Ecto neural progenitor cell (in vitro differentiated cells): ENCODE results near the gene SYT14.
"Not testable (repeated sequence)": the region's sequence is repeated elsewhere in the genome, so short reads cannot be mapped to it uniquely, and the experiment has no call there.

Experiments used
- DNase-seq: peaks from one replicate; pipeline ENCODE4 v3.0.0-alpha.2; 2018; ENCODE audit warnings: low spot score

Gene SYT14

DNA sequence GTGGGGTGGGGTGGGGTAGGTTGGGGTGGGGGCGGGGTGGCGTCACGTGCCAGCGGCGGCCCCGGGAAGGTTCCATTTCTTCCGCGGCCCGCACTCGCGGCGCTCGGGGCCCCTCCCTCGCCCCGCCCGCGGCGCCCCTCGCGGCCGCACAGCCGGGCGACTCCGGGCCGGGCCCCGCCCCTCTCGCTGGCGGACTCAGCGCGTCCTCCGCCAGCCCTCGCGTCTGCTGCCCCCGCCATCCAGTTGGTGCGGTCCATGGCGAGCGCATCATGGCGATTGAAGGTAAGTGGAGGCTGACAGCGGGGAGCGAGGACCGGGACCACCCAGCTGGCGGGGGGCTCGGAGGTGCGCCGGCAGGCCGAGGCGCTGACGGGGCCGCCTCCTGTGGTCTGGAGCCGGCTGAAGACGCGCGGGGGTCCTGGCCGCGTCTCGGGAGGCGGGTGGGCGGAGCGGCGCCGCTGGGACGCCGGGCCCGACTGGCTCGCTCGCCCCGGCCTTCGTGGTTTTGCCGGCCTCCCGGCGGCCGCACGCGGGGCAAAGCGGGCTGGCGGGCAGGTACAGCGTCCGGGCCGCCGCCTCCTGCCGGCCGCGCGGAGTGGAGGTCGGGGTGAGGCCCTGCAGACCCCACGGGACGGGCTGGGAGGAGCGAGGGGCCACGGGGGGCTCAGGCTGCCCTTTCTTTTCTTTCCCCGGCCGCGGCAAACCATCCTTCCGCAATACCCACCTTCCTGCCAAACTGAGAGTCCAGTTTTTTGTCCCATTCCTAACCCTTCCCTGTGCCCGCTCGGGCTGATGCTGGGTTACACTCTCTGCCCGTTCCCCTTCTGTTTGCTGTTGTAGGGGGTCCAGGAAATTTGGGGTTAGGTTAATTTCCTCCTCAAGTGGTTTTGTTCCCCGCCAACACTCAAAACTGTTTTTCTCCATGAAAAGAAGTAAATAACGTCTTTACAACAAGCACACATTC lies at the start of gene SYT14:
TSS of gene SYT14 (plus strand) at position 222 of the 964 bp plus-strand sequence. CDS start at position 270, 48 bp downstream.
- DNase-seq: peak; percentile 86

DNA sequence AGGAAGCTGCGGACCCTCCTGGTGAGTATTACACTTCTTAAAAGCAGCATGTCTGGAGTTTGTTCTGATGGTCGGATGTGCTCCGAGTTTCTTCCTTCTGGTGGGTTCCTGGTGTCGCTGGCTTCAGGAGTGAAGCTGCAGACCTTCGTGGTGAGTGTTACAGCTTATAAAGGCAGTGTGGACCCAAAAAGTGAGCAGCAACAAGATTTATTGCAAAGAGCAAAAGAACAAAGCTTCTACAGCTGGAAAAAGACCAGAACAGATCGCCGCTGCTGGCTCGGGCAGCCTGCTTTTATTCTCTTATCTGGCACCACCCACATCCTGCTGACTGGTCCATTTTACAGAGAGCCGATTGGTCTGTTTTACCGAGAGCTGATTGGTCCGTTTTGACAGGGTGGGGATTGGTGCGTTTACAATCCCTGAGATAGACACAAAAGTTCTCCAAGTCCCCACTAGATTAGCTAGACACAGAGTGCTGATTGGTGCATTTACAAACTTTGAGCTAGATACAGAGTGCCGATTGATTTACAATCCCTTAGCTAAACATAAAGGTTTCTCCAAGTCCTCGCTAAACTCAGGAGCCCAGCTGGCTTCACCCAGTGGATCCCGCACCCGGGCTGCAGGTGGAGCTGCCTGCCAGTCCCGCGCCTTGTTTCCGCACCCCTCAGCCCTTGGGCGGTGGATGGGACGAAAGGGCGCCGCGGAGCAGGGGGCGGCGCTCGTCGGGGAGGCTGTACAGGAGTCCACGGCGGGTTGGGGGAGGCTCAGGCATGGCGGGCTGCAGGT lies 49.5 kb upstream of the SYT14 start:
- not testable (repeated sequence) for DNase-seq

DNA sequence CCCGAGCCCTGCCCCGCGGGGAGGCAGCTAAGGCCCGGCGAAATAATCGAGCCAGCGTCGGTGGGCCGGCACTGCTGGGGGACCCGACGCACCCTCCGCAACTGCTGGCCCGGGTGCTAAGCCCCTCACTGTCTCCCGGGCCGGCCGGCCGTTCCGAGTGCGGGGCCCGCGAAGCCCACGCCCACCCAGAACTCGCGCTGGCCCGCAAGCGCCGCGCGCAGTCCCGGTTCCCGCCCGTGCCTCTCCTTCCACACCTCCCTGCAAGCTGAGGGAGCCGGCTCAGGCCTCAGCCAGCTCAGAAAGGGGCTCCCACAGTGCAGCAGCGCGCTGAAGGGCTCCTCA lies 49.0 kb upstream of the SYT14 start:
- DNase-seq: no peak

DNA sequence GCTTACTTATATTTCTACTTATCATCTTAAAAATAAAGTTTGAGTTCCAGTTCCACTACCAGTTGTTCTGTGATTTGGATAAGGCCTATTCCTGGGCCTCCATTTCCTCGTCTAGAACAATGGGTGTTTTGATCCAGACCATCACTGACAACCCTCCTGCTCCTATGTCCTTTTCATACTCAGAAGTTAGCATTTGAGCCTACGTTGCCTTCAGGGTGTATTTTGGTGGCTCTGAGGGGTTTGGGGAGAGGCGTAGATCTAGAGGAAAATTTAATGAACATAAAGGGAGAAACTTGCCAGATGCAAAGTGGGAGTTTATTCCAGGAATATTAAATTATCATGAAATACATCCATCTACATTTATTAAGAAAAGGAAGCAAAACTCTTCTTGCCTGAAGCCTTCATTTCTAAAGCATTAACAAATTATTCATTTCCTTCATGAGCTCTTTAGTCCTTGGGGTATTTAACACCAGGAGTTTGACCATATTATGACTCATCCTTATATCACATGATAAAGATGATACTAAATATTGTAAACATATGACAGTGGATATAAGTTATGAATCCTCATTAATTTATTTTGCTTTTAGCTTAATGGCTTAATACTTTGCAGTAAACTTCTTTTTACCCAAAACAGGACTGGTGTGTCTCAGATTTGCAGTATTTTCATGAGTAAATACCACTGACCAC lies 47.2 kb upstream of the SYT14 start:
- no peak for DNase-seq

DNA sequence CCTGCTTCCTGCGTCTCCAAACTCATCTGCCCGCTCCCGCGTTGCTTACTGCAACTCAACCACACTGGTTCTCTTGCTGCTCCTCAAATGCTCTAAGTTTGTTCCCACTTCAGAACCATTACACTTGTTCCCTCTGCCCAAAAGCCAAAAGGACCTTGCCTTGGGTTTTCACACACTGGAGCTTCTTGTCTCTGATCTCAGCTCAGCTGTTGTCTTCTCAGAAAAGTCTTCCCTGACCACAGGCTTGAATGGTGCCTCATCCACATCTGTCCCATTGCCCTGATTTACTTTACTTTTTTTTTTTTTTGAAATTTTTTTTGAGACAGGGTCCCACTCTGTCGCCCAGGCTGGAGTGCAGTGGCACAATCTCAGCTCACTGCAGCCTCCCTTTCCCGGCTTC lies 44.3 kb upstream of the SYT14 start:
- no peak for DNase-seq

DNA sequence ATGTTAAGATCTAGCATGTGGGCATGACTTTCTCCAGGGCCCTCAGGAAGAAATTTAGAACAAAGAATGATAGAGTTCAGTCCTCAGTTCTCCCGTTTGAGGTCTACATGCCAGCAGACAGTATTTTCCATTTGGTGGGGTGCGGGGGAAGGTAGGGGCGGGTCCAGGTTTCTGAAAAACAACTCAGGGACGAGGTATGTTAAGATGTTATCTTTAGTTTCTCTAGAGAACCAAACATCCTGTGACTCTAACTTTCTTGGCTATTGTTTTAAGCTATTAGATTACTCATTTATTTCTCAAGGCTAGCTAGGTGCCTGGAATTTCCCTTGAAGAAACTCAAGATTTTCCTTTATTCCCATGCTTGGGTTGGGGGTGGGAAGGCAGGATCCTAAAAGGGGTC lies 42.3 kb upstream of the SYT14 start:
- DNase-seq: no peak

DNA sequence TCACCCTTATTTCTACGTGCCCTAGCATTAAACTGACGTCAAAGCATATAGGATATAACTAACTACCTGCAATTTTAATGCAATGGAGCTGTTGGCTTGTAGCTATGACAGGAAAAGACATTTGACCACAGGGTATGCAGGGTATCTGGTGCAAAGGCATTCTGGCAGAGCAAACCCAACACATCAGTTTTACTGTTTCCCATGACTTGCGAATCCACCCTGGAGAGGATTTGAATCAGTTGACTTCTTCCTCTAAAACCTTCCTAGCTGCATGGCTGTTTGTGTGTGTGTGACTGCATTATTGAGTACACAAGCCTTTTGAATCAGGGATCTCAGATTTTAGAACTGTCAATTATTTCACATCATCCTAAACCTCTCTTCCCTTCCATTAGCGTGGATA lies 41.7 kb upstream of the SYT14 start:
- no peak for DNase-seq

DNA sequence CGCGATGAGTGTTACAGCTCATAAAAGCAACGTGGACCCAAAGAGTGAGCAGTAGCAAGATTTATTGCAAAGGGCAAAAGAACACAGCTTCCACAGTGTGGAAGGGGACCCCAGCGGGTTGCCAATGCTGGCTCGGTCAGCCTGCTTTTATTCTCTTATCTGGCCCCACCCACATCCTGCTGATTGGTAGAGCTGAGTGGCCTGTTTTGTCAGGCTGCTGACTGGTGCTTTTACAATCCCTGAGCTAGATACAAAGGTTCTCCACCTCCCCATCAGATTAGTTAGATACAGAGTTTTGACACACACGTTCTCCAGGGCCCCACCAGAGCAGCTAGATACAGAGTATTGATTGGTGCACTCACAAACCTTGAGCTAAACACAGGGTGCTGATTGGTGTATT lies 39.7 kb upstream of the SYT14 start:
- not testable (repeated sequence) for DNase-seq

DNA sequence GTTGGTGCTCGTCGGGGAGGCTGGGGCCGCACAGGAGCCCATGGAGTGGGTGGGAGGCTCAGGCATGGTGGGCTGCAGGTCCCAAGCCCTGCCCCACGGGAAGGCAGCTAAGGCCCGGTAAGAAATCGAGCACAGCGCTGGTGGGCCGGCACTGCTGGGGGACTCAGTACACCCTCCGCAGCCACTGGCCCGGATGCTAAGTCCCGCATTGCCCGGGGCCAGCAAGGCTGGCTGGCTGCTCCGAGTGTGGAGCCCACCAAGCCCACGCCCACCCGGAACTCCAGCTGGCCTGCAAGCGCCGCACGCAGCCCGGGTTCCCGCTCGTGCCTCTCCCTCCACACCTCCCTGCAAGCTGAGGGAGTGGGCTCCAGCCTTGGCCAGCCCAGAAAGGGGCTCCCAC lies 39.2 kb upstream of the SYT14 start:
- not testable (repeated sequence) for DNase-seq

DNA sequence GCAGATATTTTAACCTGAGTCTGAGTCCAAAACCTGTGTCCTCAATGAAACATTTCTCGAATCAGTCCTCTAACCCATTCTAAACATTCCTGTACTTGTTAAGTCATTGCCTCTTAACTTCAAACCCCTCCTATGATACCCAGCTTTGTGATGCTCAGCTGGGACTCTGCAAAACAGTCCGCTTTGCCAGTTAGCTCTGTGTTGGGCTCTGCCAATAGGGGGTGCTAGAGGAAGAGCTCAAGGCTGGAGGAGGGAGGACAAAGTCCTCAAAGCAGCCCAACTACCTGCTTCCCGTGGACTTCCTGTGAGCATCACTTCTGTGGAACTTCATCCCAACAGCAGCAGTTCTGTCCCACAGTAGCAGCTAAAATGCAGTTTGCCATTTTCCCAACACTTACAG lies 38.1 kb upstream of the SYT14 start:
- DNase-seq: no peak

DNA sequence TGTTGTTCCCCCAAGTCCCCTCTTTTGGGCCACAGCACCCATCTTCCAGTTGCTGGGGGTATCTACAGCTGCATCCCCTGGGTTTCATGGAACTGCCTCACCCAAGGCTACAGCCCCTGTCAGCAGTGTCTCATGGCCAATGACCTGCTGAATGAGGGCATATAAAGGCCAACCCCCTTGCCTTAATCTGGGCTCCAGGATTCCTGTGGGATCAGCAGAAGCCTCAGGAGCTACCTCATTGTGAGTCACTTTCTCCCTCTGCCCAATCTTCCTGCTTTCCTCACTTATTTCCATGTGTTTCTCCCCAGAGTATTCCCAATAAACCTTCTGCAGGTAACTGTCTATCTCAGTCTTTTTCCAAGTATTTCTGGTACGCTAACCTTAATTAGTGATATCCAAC lies 37.3 kb upstream of the SYT14 start:
- DNase-seq: no peak

DNA sequence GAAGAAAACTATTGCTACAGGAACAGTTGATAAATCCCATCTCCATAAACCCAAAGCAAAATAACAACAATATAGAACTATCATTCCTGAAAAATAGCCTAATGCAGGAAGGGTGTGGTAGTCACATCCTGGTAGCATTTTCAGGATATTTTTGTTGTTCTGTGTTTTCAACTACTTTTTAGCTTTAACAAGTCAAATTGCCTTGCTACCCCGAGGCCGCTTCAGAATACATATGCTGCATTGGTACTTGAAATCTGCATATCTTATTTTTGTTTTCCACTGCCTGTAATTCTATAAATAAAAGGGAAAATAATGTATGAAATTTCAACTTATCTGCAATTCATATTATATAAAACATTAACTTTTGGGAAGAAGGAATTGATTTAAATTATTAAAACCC lies 36.8 kb upstream of the SYT14 start:
- no peak for DNase-seq

DNA sequence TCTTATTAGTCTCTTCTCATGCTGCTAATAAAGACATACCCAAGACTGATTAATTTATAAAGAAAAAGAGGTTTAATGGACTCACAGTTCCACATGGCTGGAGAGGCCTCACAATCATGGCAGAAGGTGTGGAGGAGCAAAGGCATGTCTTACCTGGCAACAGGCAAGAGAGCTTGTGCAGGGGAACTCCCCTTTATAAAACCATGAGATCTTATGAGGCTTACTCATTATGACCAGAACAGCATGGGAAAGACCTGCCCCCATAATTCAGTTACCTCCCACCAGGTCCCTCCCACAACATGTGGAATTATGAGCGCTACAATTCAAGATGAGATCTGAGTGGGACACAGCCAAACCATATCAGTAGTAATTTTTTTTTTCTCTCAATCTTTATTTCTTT lies 33.2 kb upstream of the SYT14 start:
- not testable (repeated sequence) for DNase-seq

DNA sequence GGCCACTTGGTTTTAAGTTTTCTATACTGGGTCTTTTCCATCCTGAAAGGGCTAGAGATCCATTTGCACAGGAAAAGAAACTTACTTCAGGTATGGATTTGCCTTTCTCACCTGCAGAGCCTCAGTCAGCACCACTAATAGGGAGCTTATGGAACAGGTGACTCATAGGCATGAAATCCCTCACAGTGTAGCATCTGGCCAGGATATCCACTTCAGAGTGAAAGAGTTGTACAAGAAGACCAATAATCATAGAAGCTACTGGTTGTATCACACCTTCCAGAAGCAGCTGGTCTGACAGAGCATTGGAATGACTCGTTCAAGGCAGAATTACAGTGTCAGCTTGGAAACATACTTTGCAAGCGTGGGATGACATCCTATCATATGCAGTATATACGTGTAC lies 26.3 kb upstream of the SYT14 start:
- no peak for DNase-seq

DNA sequence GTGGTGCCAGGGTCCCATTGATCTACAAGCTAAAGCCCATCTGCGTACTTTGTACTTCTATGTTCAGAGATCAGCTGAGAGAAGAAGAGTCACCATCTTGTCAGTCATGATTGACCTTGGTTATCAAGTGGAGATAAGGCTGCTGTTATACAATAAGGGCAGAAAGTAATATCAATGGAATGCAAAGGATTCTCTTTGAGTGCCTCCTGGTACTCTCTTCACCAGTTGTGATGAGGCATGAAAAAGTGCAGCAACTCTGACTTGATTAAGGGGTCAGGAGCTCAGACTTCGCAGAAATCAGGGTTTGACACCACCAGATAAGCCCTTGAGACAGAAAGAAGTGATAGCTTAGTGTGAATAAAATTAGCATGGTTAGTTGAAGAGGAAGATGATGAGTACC lies 25.7 kb upstream of the SYT14 start:
- DNase-seq: no peak

DNA sequence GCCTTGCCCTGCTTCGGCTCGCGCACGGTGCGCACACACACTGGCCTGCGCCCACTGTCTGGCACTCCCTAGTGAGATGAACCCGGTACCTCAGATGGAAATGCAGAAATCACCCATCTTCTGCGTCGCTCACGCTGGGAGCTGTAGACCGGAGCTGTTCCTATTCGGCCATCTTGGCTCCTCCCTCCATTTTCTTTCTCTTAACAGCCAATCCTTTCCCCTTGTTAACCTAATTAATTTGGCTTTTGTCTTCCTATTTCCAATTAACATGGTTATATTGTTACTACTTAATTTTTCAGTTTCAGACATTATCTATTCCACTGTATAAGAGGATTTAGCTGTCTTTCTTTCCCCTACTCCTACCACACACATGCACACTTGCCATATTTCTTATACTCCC lies 18.4 kb upstream of the SYT14 start:
- DNase-seq: not testable (repeated sequence)

DNA sequence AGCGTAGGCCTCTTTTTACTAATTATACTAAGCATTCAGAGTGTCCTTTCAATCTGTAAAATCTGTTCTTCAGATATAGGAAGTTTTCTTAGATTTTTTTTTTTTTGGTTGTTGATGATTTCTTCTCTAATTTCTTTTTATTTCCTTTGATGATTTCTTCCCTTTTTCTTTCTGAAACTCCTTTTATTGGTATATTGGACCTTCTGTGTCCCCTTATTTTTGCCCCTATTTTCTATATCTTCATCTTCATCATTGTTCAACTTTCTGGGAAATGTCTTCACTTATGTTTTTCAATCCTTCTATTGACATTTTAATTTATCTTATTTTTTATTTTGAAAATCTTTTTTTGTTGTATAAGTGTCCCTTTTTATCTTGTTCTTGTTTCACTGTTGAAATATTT lies 17.2 kb upstream of the SYT14 start:
- DNase-seq: no peak

DNA sequence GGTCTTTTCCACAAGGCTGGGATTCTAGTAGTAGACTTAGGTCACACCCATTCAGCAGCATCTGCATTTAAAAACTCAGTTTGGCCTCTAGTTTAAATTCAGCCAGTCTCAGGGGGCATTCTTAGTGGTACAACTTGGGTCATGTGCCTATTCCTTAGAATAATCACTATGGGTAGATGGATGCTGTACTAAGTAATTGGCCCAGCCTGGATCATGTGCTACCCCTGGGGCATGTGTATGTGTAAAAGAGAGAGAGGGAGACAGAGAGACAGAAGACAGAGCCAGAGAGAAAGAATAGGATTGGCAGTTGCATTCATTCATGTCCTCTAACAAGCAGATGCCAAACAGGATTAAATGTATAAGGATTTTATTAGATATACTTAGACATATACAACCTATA lies 13.6 kb upstream of the SYT14 start:
- no peak for DNase-seq

DNA sequence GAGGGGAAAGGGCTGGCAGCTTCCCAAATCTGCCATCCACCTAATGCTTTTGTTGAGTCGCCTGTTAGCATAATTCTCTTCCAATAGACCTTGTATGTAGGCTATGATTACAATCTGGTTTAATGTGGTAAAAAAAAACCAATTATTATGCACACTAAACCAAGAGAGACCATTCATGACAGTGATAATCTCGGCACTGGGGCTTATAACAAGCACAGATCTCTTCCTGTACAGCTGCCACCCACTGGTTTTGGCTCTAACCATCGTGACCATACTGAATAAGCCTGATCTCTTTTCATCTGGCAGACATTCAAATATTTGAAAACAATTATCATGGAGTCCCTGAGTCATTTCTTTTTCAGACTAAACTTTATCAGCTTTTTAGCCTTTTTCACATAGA lies 12.0 kb upstream of the SYT14 start:
- DNase-seq: no peak

DNA sequence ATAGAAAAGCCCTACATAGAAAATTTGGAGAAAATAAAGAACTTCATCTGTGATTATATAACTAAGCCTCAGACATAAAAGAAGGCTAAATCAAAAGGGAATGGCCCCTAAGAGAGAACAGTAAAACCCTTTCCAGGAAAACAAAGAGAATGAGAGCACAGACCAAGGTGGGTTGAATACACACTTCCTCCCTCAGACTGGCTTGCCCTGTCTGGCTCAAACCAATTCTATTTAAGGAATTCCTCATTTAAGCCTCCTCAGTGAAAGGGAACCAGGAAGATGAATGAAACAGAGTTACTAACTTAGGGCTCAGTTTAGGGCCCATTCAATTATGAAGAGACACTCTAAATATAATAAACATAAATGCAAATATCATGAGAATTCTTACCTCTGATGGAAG lies 10.6 kb upstream of the SYT14 start:
- DNase-seq: no peak

DNA sequence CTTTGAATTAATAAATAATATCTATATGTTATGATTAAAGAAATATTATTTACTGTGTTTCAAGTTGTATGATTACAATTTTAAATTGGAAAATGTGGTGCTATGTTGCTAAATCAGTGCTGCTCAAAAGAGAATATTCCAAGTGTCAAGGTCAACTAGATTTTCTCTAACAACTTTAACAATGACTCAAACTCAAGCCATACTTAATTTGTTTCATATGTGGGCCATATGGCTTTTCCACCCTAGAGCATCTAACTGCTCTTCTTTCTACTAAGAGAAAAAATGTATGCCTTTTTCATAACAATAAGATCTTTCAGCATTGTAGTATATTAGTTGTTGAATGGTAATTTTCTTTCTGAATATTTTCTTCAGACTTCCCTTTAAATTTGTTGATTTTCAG lies 8.3 kb upstream of the SYT14 start:
- DNase-seq: no peak

DNA sequence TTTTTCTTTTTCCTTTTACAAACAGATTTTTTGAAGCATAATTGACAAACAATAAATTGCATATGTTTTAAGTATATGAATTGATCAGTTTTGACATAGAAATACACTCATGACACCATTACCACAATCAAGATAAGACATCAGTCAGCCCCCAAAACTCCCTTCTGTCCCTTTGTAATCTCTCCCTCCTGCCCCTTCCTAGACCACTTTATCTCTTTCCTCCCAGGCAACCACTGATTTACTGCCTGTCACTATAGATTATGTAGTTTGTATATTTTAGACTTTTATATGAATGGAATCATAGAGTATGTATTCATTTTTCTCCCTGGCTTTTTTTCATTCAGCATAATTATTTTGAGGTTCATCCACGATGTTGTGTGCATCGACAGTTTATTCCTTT lies 6.9 kb upstream of the SYT14 start:
- no peak for DNase-seq

DNA sequence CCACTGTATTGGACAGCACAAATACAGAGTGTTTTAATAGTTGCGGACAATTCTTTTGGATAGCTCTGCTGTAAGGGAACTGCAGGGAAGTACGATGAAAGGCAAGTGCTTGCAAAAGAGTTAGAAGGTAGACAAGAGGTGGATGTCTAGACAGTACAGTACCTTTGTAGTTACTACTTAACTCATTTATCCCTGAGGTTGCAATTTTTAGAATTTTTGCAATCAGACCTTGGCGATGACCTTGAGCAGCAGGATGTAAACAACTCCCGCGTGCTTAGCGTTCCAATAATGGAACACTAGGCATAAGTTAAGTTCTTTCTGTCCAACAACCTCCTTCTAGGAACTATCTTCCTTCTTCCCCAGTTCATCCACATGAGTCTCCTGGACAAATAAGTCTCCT lies 1.9 kb upstream of the SYT14 start:
- no peak for DNase-seq
